H9 (cell line): Measurements from ENCODE around the gene APP. TPM values are rescaled to one million over a fixed set of nuclear protein-coding genes. Genes with fewer than 3 reads are reported as not detected.

Experiments used
- DNase-seq: peaks from one replicate; pipeline ENCODE4 v3.0.0-alpha.2; 2017
- H2AFZ ChIP-seq: one replicate; pipeline ENCODE4 v1.6.1; 2013; ENCODE audit warnings: mild to moderate bottlenecking, low read length, control low read depth, moderate library complexity
- H2AK5ac ChIP-seq: 2 replicates; pipeline ENCODE4 v1.6.1; 2013; ENCODE audit warnings: low read length, control low read depth, mixed read lengths; ENCODE audit not compliant: insufficient read length
- H2BK120ac ChIP-seq: one replicate; pipeline ENCODE4 v1.6.1; 2013; ENCODE audit warnings: low read depth, mild to moderate bottlenecking, low read length, control low read depth, inconsistent platforms; ENCODE audit not compliant: poor library complexity, severe bottlenecking
- H2BK12ac ChIP-seq: 2 replicates; pipeline ENCODE4 v1.6.1; 2013; ENCODE audit warnings: low read length, control low read depth, mixed read lengths, low read depth; ENCODE audit not compliant: insufficient read length
- H2BK15ac ChIP-seq: 2 replicates; pipeline ENCODE4 v1.6.1; 2013; ENCODE audit warnings: low read depth, low read length, control low read depth
- H2BK20ac ChIP-seq: one replicate; pipeline ENCODE4 v1.6.1; 2013; ENCODE audit warnings: low read depth, mild to moderate bottlenecking, low read length, control low read depth, inconsistent platforms; ENCODE audit not compliant: poor library complexity, severe bottlenecking
- H2BK5ac ChIP-seq: 2 replicates; pipeline ENCODE4 v1.6.1; 2013; ENCODE audit warnings: low read length, control low read depth, mixed read lengths; ENCODE audit not compliant: insufficient read length
- H3K14ac ChIP-seq: 2 replicates; pipeline ENCODE4 v1.6.1; 2013; ENCODE audit warnings: low read length, control low read depth; ENCODE audit not compliant: insufficient read depth
- H3K18ac ChIP-seq: 2 replicates; pipeline ENCODE4 v1.6.1; 2013; ENCODE audit warnings: low read depth, mild to moderate bottlenecking, mixed read lengths, low read length, control low read depth; ENCODE audit not compliant: insufficient read length
- H3K23ac ChIP-seq: 2 replicates; pipeline ENCODE4 v1.6.1; 2013; ENCODE audit warnings: low read length, control low read depth, mixed read lengths, low read depth; ENCODE audit not compliant: insufficient read length
- H3K23me2 ChIP-seq: 2 replicates; pipeline ENCODE4 v1.6.1; 2013; ENCODE audit warnings: low read depth, mild to moderate bottlenecking, mixed read lengths, low read length, control low read depth; ENCODE audit not compliant: insufficient read length, poor library complexity, severe bottlenecking
- H3K27ac ChIP-seq: 2 replicates; pipeline ENCODE4 v1.5.1; 2013; ENCODE audit warnings: low read length, control low read depth, mixed read lengths, low read depth; ENCODE audit not compliant: insufficient read length
- H3K27me3 ChIP-seq: 2 replicates; pipeline ENCODE4 v1.6.1; 2013; ENCODE audit warnings: low read length, control low read depth, inconsistent platforms; ENCODE audit not compliant: insufficient read depth
- H3K4ac ChIP-seq: 2 replicates; pipeline ENCODE4 v1.6.1; 2013; ENCODE audit warnings: low read depth, mild to moderate bottlenecking, control low read depth, inconsistent platforms, low read length, moderate library complexity
- H3K4me1 ChIP-seq: 2 replicates; pipeline ENCODE4 v1.6.1; 2013; ENCODE audit warnings: low read length, control low read depth, inconsistent platforms; ENCODE audit not compliant: insufficient read depth
- H3K4me2 ChIP-seq: 2 replicates; pipeline ENCODE4 v1.6.1; 2013; ENCODE audit warnings: low read length, control low read depth, mixed read lengths; ENCODE audit not compliant: insufficient read length, insufficient read depth
- H3K56ac ChIP-seq: 2 replicates; pipeline ENCODE4 v1.6.1; 2013; ENCODE audit warnings: low read depth, mild to moderate bottlenecking, mixed read lengths, low read length, control low read depth; ENCODE audit not compliant: insufficient read length
- H3K79me1 ChIP-seq: 2 replicates; pipeline ENCODE4 v1.6.1; 2013; ENCODE audit warnings: low read depth, mild to moderate bottlenecking, moderate library complexity, low read length, control low read depth, inconsistent platforms; ENCODE audit not compliant: insufficient read depth, poor library complexity, severe bottlenecking
- H3K79me2 ChIP-seq: 2 replicates; pipeline ENCODE4 v1.6.1; 2013; ENCODE audit warnings: low read length, control low read depth, inconsistent platforms; ENCODE audit not compliant: insufficient read depth
- H3K9ac ChIP-seq: 2 replicates; pipeline ENCODE4 v1.6.1; 2013; ENCODE audit warnings: low read length, control low read depth, mixed read lengths; ENCODE audit not compliant: insufficient read length; ENCODE audit errors: extremely low read depth
- H3K9me3 ChIP-seq: one replicate; pipeline ENCODE4 v1.6.1; 2013; ENCODE audit warnings: low read depth, low read length, inconsistent platforms; ENCODE audit not compliant: control insufficient read depth
- H3T11ph ChIP-seq: one replicate; pipeline ENCODE4 v1.6.1; 2013; ENCODE audit warnings: mild to moderate bottlenecking, low read length, control low read depth, inconsistent platforms
- H4K20me1 ChIP-seq: one replicate; pipeline ENCODE4 v1.6.1; 2013; ENCODE audit not compliant: control insufficient read depth, insufficient read length, insufficient read depth
- H4K5ac ChIP-seq: 2 replicates; pipeline ENCODE4 v1.6.1; 2013; ENCODE audit warnings: low read depth, mild to moderate bottlenecking, mixed read lengths, low read length, control low read depth; ENCODE audit not compliant: insufficient read length
- H4K8ac ChIP-seq: replicated peaks from 2 replicates; pipeline ENCODE4 v1.6.1; 2013; ENCODE audit warnings: low read length, control low read depth, mixed read lengths, low read depth; ENCODE audit not compliant: insufficient read length
- H4K91ac ChIP-seq: 2 replicates; pipeline ENCODE4 v1.6.1; 2013; ENCODE audit warnings: low read depth, mild to moderate bottlenecking, moderate library complexity, mixed read lengths, low read length, control low read depth; ENCODE audit not compliant: insufficient read length
- H3K27ac Mint-ChIP-seq, 3 experiments: 2 replicates in 2 of 3; 3 replicates in 1 of 3; pipeline ENCODE4 v1.8.0; 2020 to 2021; ENCODE audit warnings: mixed read lengths in 3 of 3, mild to moderate bottlenecking in 1 of 3, moderate library complexity in 1 of 3
- H3K27me3 Mint-ChIP-seq: 2 replicates; pipeline ENCODE4 v1.8.0; 2021; ENCODE audit warnings: low read depth, mild to moderate bottlenecking, moderate library complexity, mixed read lengths
- H3K36me3 Mint-ChIP-seq, 3 experiments: 2 replicates in 2 of 3; 3 replicates in 1 of 3; pipeline ENCODE4 v1.8.0; 2020 to 2021; ENCODE audit warnings: low read depth in 3 of 3, mixed read lengths in 3 of 3; ENCODE audit not compliant: insufficient read depth in 1 of 3
- H3K4me1 Mint-ChIP-seq, 2 experiments: 2 replicates each; pipeline ENCODE4 v1.8.0; 2020; ENCODE audit warnings: mixed read lengths in 2 of 2
- H3K4me3 Mint-ChIP-seq, 2 experiments: 2 replicates in 1 of 2; 3 replicates in 1 of 2; pipeline ENCODE4 v1.8.0; 2020 to 2021; ENCODE audit warnings: mild to moderate bottlenecking in 2 of 2, mixed read lengths in 2 of 2, moderate library complexity in 1 of 2
- H3K9me3 Mint-ChIP-seq, 2 experiments: 2 replicates in 1 of 2; 3 replicates in 1 of 2; pipeline ENCODE4 v1.8.0; 2020; ENCODE audit warnings: mild to moderate bottlenecking in 2 of 2, mixed read lengths in 2 of 2, moderate library complexity in 1 of 2
- CTCF ChIP-seq: fragments of 200-600 bp; sonication (generic); conservative IDR thresholded peaks from 3 replicates; pipeline ENCODE4 v1.8.0; 2021; ENCODE audit warnings: antibody characterized with exemption, mild to moderate bottlenecking
- WGBS: extraction: QIAGEN DNeasy Blood & Tissue Kit; methylation state at CpG from one replicate; pipeline ENCODE4 v1.1.7; 2013; ENCODE audit warnings: missing lambda C conversion rate, low lambda C conversion rate, mixed read lengths; ENCODE audit not compliant: insufficient read length; ENCODE audit errors: extremely low coverage; 5-methylcytosine and 5-hydroxymethylcytosine counted together
- total RNA-seq: library from RNA; stranded (reverse); gene quantifications from 2 replicates; pipeline ENCODE4 v1.2.1, GENCODE V29; 2021

Gene APP
- total RNA-seq, 1 experiment from 2014 or later, result 380 TPM

GRCh38 chr21:25979845-25980616, 190.5 kb downstream of the APP start:
- Histone ChIP-seq H3K23ac (no peak overlapping the region), H3T11ph (no peak overlapping the region), H4K8ac (no peak overlapping the region), H2BK12ac (no peak overlapping the region), H4K20me1 (no peaks in the 10 kb centered on the region), H4K91ac (no peak overlapping the region), H3K14ac (no peak overlapping the region), H3K79me1 (no peaks in the 10 kb centered on the region), H2AK5ac (no peak overlapping the region), H3K4ac (no peak overlapping the region), H2BK15ac (no peak overlapping the region), H3K27ac (no peak overlapping the region), H3K27me3 (no peaks in the 10 kb centered on the region), H2BK5ac (no peak overlapping the region), H3K9ac (no peak overlapping the region), H2BK120ac (no peak overlapping the region), H3K18ac (no peak overlapping the region), H2AFZ (no peak overlapping the region), H3K9me3 (no peaks in the 10 kb centered on the region), H3K23me2 (no peaks in the 10 kb centered on the region), H3K4me1 (peaks cover 2% of the 10 kb centered on the region; the same call in 1 of the 2 replicates), H3K79me2 (peaks cover 2% of the 10 kb centered on the region; the same call in 1 of the 2 replicates), H2BK20ac (no peak overlapping the region), H3K4me2 (no peak overlapping the region), H3K56ac (no peak overlapping the region), H4K5ac (no peak overlapping the region)
- Mint-ChIP-seq H3K4me1 (peaks cover 12 to 15% of the 10 kb centered on the region in 2 experiments), H3K27ac (peak overlapping the region in 2 of 3 experiments; percentile 19 to 39; a peak in 4 of 7 replicates), H3K4me3 (no peak overlapping the region), H3K27me3 (no peaks in the 10 kb centered on the region), H3K36me3 (peaks cover 42 to 65% (median 59%) of the 10 kb centered on the region in 3 experiments; a peak in 6 of 7 replicates), H3K9me3 (no peaks in the 10 kb centered on the region)
- DNase-seq, result no peak
- TF ChIP-seq CTCF, result no peak
- WGBS, result no CpG with 5 or more reads among the region's 9 CpGs
